ENCODE measurements around the gene MBTPS1. TPM values are rescaled to one million over a fixed set of nuclear protein-coding genes. Genes with fewer than 3 reads are reported as not detected.

Gene MBTPS1
- total and polyA plus RNA-seq, 2 experiments from 2014 or later: 18.1 to 49.3 TPM

- TF ChIP-seq REST (IDR thresholded peaks at IDR 0.05; ENCODE audit: unreplicated experiment): no peak
- no peak for TF ChIP-seq ETS1 (IDR thresholded peaks at IDR 0.05)
- TF ChIP-seq CTCF (conservative IDR thresholded peaks at IDR 0.05; ENCODE audit: low read depth in 2 of 2): peak in 1 of 2 experiments; percentile 33; a peak in 1 of 4 replicates
Observed at GRCh38 chr16:84144859-84145639, 28.3 kb upstream of the MBTPS1 start, which contains the start of the genes DNAAF1 and HSDL1 (continued).

- H3K27me3 Mint-ChIP-seq (ENCODE audit: insufficient read depth, low read depth, poor library complexity): peaks cover 20% of the 10 kb centered on the region
- peaks cover 6% of the 10 kb centered on the region; the same call in 1 of the 2 replicates for H3F3A ChIP-seq (replicated peaks; ENCODE audit: low read depth)
- H3K27ac ChIP-seq (ENCODE audit: low read depth): peak overlapping the region; percentile 69; the same call in 1 of the 2 replicates
- H3K36me3 Mint-ChIP-seq (ENCODE audit: low read depth): peaks cover 6% of the 10 kb centered on the region
- H3K4me1 ChIP-seq (ENCODE audit: insufficient read depth): peaks cover 15% of the 10 kb centered on the region
- DNase-seq (ENCODE audit: low spot score) (peak; percentile 50), ATAC-seq (peak; percentile 29)
- H3K4me3 Mint-ChIP-seq: peak overlapping the region; percentile 97
- TF ChIP-seq CREB1 (CRISPR knock-in tag; IDR thresholded peaks at IDR 0.05; ENCODE audit: low read depth): no peak
- peak; percentile 17 to 35; a peak in 2 of 4 replicates for TF ChIP-seq CTCF (conservative IDR thresholded peaks at IDR 0.05; ENCODE audit: low read depth in 2 of 2)
- TF ChIP-seq EZH2phosphoT487 (IDR thresholded peaks at IDR 0.05; ENCODE audit: unreplicated experiment): no peak
- TF ChIP-seq EZH2 (IDR thresholded peaks at IDR 0.05; ENCODE audit: low read depth, unreplicated experiment): no peak
- no peak for TF ChIP-seq POLR2AphosphoS5 (IDR thresholded peaks at IDR 0.05; ENCODE audit: low read depth)
- no peak for TF ChIP-seq JUNB (IDR thresholded peaks at IDR 0.05; ENCODE audit: unreplicated experiment)
- TF ChIP-seq ZNF331 (CRISPR knock-in tag; IDR thresholded peaks at IDR 0.05; ENCODE audit: low read depth): no peak
- TF ChIP-seq STAT1 (IDR thresholded peaks at IDR 0.05; ENCODE audit: unreplicated experiment): no peak
- peaks cover 17% of the 10 kb centered on the region for H3K4me1 Mint-ChIP-seq
- H3K9me3 Mint-ChIP-seq: no peaks in the 10 kb centered on the region
- no peaks in the 10 kb centered on the region for H3K9me2 ChIP-seq (ENCODE audit: insufficient read depth)
- H3K4me2 ChIP-seq: peak overlapping the region; percentile 97
- peaks cover 48% of the 10 kb centered on the region for H3K79me2 ChIP-seq (replicated peaks; ENCODE audit: insufficient read depth)
- H2AFZ ChIP-seq: peak overlapping the region; percentile 93
- H3K4me3 ChIP-seq: peak overlapping the region; percentile 100
- H3K27ac Mint-ChIP-seq: peak overlapping the region; percentile 88
- peaks cover 12% of the 10 kb centered on the region; the same call in 1 of the 2 replicates for H3K27me3 ChIP-seq (ENCODE audit: insufficient read depth)
- H4K20me1 ChIP-seq (replicated peaks; ENCODE audit: insufficient read depth): peaks cover 20% of the 10 kb centered on the region; the same call in 1 of the 2 replicates
- H3K36me3 ChIP-seq (ENCODE audit: insufficient read depth): no peaks in the 10 kb centered on the region
Observed at GRCh38 chr16:84144209-84144858, 27.6 kb upstream of the MBTPS1 start.

Data from GM23338 (cell line).